BE2C (cell line): ENCODE data around the gene PKP2.

Experiments used
- DNase-seq: peaks from one replicate; pipeline ENCODE4 v3.0.0-alpha.2; 2020
- H3K27me3 ChIP-seq: fragments of 250-450 bp; sonication (Bioruptor Pico); 2 replicates; pipeline ENCODE4 v1.5.1; 2020; ENCODE audit warnings: mild to moderate bottlenecking
- H3K36me3 ChIP-seq: fragments of 250-450 bp; sonication (Bioruptor Pico); 2 replicates; pipeline ENCODE4 v1.5.1; 2020; ENCODE audit warnings: mild to moderate bottlenecking
- H3K4me1 ChIP-seq: fragments of 250-450 bp; sonication (Bioruptor Pico); 2 replicates; pipeline ENCODE4 v1.5.1; 2020
- H3K4me3 ChIP-seq: 2 replicates; pipeline ENCODE4 v1.5.1; 2011; ENCODE audit warnings: low read depth, low read length
- H3K9me3 ChIP-seq: fragments of 250-450 bp; sonication (Bioruptor Pico); 2 replicates; pipeline ENCODE4 v1.5.1; 2020
- CTCF ChIP-seq: IDR thresholded peaks from 2 replicates; pipeline ENCODE4 v1.5.1; 2012; ENCODE audit warnings: mild to moderate bottlenecking, low read depth, low read length

The PKP2 gene

GRCh38 chr12:32765906-32766305 lies 130.7 kb downstream of the PKP2 start:
- no peaks in the 10 kb centered on the region for H3K9me3 ChIP-seq
- H3K4me3 ChIP-seq, result no peak overlapping the region
- H3K4me1 ChIP-seq, result no peaks in the 10 kb centered on the region
- no peak for DNase-seq
- no peaks in the 10 kb centered on the region for H3K36me3 ChIP-seq
- no peak for TF ChIP-seq CTCF
- no peaks in the 10 kb centered on the region for H3K27me3 ChIP-seq

GRCh38 chr12:32761716-32762115 lies 134.9 kb downstream of the PKP2 start:
- DNase-seq, result no peak
- Histone ChIP-seq H3K4me3 (no peak overlapping the region), H3K9me3 (no peaks in the 10 kb centered on the region), H3K36me3 (no peaks in the 10 kb centered on the region), H3K4me1 (no peaks in the 10 kb centered on the region), H3K27me3 (no peaks in the 10 kb centered on the region; the same call in 1 of the 2 replicates)
- no peak for TF ChIP-seq CTCF

DNA sequence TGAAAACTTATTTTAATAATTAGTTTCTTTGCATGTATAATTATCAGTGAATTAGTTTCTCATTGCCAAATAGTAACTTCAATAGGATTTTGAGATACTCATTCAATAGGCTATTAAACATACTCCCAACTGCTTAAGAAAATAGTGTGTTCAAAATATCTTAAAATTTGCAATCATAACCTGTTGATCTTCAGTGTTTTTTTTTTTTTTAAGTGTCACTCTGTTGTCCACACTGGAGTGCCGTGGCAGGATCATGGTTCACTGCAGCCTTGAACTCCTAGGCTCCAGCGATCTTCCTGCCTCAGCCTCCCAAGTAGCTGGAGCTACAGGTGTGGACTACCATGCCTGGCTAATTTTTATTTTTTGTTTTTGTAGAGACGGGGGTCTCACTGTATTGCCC lies 139.4 kb downstream of the PKP2 start:
- Histone ChIP-seq H3K36me3 (peaks cover 8% of the 10 kb centered on the region), H3K4me1 (peaks cover 3% of the 10 kb centered on the region; the same call in 1 of the 2 replicates), H3K9me3 (no peaks in the 10 kb centered on the region), H3K27me3 (no peaks in the 10 kb centered on the region; the same call in 1 of the 2 replicates), H3K4me3 (no peak overlapping the region)
- DNase-seq, result no peak
- no peak for TF ChIP-seq CTCF

DNA sequence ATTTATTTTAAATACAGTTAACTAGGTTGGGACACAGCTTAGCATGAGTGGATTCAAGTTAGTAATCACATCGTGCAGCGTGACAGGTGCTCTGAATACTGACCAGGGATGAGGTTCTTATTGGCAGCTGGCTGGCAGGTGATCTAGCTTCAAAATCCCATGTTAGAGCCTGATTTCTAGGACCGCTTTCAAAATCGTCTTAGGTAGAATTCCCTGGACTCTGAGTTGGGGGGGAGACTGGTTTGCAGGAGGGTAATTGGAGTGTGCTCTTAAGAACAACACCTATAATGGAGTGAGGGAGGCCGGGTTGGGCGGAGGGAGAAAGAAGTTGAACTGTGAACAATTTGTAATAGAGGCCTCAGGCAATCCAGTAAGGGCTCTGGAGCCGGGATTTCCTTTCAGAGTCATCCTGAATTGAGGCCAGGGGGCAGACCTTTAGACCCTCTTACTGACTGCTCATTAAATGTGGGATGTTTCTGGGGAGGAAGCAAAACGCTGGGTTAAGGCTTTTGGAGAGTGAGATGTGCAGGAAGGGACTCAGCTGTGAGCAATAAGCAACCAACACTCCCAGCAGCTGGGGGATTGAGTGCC lies 140.0 kb downstream of the PKP2 start:
- TF ChIP-seq CTCF, result no peak
- H3K4me3 ChIP-seq, result peak overlapping the region; percentile 95
- DNase-seq, result no peak
- peaks cover 14% of the 10 kb centered on the region for H3K36me3 ChIP-seq
- H3K4me1 ChIP-seq, result peaks cover 3% of the 10 kb centered on the region; the same call in 1 of the 2 replicates
- no peaks in the 10 kb centered on the region; the same call in 1 of the 2 replicates for H3K27me3 ChIP-seq
- H3K9me3 ChIP-seq, result no peaks in the 10 kb centered on the region

- peak within 1 kb of the TSS; percentile 95 for H3K4me3 ChIP-seq
- no peaks in the 10 kb centered on the region; the same call in 1 of the 2 replicates for H3K27me3 ChIP-seq
- TF ChIP-seq CTCF, result peak; percentile 89
- no peaks in the 10 kb centered on the region for H3K9me3 ChIP-seq
- peaks cover 3% of the 10 kb centered on the region; the same call in 1 of the 2 replicates for H3K4me1 ChIP-seq
- DNase-seq, result peak; percentile 96
- H3K36me3 ChIP-seq, result peaks cover 16% of the 10 kb centered on the region
Observed at GRCh38 chr12:32755654-32756475, 140.7 kb downstream of the PKP2 start, which contains the start of gene YARS2. YARS2 (minus strand) TSS chr12:32755897; CDS start chr12:32755874, 23 bp downstream.
